GM06990 (cell line): ENCODE measurements around the gene SP140L.

ENCODE experiments used
- DNase-seq: peaks from one replicate; pipeline ENCODE4 v3.0.0-alpha.2; 2011; ENCODE audit not compliant: insufficient read length; ENCODE audit errors: extremely low read depth
- H3K27me3 ChIP-seq: replicated peaks from 2 replicates; pipeline ENCODE4 v1.6.0; 2011; ENCODE audit warnings: low read length; ENCODE audit not compliant: control insufficient read depth, insufficient read depth
- H3K36me3 ChIP-seq: 2 replicates; pipeline ENCODE4 v1.5.1; 2011; ENCODE audit warnings: low read length; ENCODE audit not compliant: control insufficient read depth, insufficient read depth
- H3K4me3 ChIP-seq: replicated peaks from 2 replicates; pipeline ENCODE4 v1.5.1; 2011; ENCODE audit warnings: low read depth, mild to moderate bottlenecking, control low read depth, low read length
- CTCF ChIP-seq: IDR thresholded peaks from 2 replicates; pipeline ENCODE4 v1.5.1; 2011; ENCODE audit warnings: low read length, control low read depth, mild to moderate bottlenecking, inconsistent platforms; ENCODE audit not compliant: insufficient read depth, poor library complexity, severe bottlenecking

Gene SP140L

GRCh38 chr2:230418341-230419016, 91.5 kb downstream of the SP140L start:
- H3K27me3 ChIP-seq, result no peaks in the 10 kb centered on the region
- H3K36me3 ChIP-seq, result peaks cover 2% of the 10 kb centered on the region
- peak overlapping the region; percentile 97 for H3K4me3 ChIP-seq
- no peak for DNase-seq
- no peak for TF ChIP-seq CTCF

- DNase-seq, result no peak
- no peak for TF ChIP-seq CTCF
- H3K4me3 ChIP-seq, result peak overlapping the region; percentile 97
- H3K36me3 ChIP-seq, result peaks cover 2% of the 10 kb centered on the region
- H3K27me3 ChIP-seq, result no peaks in the 10 kb centered on the region
These were observed 92.2 kb downstream of the SP140L start for GRCh38 chr2:230419181-230419580.

- no peak overlapping the region for H3K4me3 ChIP-seq
- H3K36me3 ChIP-seq, result peaks cover 2% of the 10 kb centered on the region
- no peak for TF ChIP-seq CTCF
- DNase-seq, result no peak
- H3K27me3 ChIP-seq, result no peaks in the 10 kb centered on the region
These were observed 95.2 kb downstream of the SP140L start for GRCh38 chr2:230422149-230422548.

- Histone ChIP-seq H3K4me3 (no peak overlapping the region), H3K36me3 (peaks cover 2% of the 10 kb centered on the region), H3K27me3 (no peaks in the 10 kb centered on the region)
- DNase-seq, result no peak
- TF ChIP-seq CTCF, result no peak
These were observed 97.0 kb downstream of the SP140L start for GRCh38 chr2:230423851-230424458.

GRCh38 chr2:230425377-230425776, 98.4 kb downstream of the SP140L start:
- H3K4me3 ChIP-seq, result no peak overlapping the region
- H3K36me3 ChIP-seq, result peaks cover 6% of the 10 kb centered on the region
- no peak for TF ChIP-seq CTCF
- DNase-seq, result no peak
- no peaks in the 10 kb centered on the region for H3K27me3 ChIP-seq

- no peak for DNase-seq
- TF ChIP-seq CTCF, result no peak
- no peaks in the 10 kb centered on the region for H3K27me3 ChIP-seq
- no peak overlapping the region for H3K4me3 ChIP-seq
- peaks cover 12% of the 10 kb centered on the region for H3K36me3 ChIP-seq
These were observed 102.5 kb downstream of the SP140L start for GRCh38 chr2:230429513-230429912.
